ENCODE measurements around the gene POLR1A. TPM values are rescaled to one million over a fixed set of nuclear protein-coding genes. Genes with fewer than 3 reads are reported as not detected.

POLR1A gene
- total RNA-seq, 2 donors from 2014 or later: 37.9 to 45.5 TPM

GRCh38 chr2:86010083-86010482 lies 95.6 kb downstream of the POLR1A start:
- Histone ChIP-seq H3K4me3 (ENCODE audit: low read length) (no peak overlapping the region), H3K9ac (ENCODE audit: extremely low read depth, low read length, poor library complexity, severe bottlenecking) (no peak overlapping the region), H3K36me3 (ENCODE audit: control insufficient read depth, insufficient read depth, low read length) (no peaks in the 10 kb centered on the region), H3K27me3 (ENCODE audit: control insufficient read depth, insufficient read depth, low read length, poor library complexity, severe bottlenecking) (no peaks in the 10 kb centered on the region), H3K27ac (ENCODE audit: low read depth, low read length) (no peak overlapping the region), H3K4me1 (ENCODE audit: control insufficient read depth, insufficient read depth, low read length) (no peaks in the 10 kb centered on the region), H3K9me3 (ENCODE audit: control insufficient read depth, low read length) (peaks cover 31% of the 10 kb centered on the region)
- H3K27ac Mint-ChIP-seq: no peak overlapping the region
- DNase-seq: no peak
- no peak overlapping the region for H3K4me3 Mint-ChIP-seq
- H3K9me3 Mint-ChIP-seq: peaks cover 43% of the 10 kb centered on the region
- no peak for TF ChIP-seq CTCF (conservative IDR thresholded peaks at IDR 0.05)
- H3K36me3 Mint-ChIP-seq (ENCODE audit: low read depth): no peaks in the 10 kb centered on the region
- no peaks in the 10 kb centered on the region for H3K27me3 Mint-ChIP-seq (ENCODE audit: insufficient read depth)
- no peaks in the 10 kb centered on the region for H3K4me1 Mint-ChIP-seq

- no peak for DNase-seq
- TF ChIP-seq CTCF (conservative IDR thresholded peaks at IDR 0.05): no peak
- H3K9me3 ChIP-seq (ENCODE audit: control insufficient read depth, low read length): peaks cover 28% of the 10 kb centered on the region
- H3K4me3 Mint-ChIP-seq: no peak overlapping the region
- H3K27ac Mint-ChIP-seq: no peak overlapping the region
- H3K27me3 Mint-ChIP-seq (ENCODE audit: insufficient read depth): no peaks in the 10 kb centered on the region
- 80 to 91% methylated on average over 1 to 2 of the region's 2 CpGs for WGBS, 2 experiments (ENCODE audit: insufficient coverage in 1 of 2, insufficient read length in 1 of 2)
- H3K36me3 ChIP-seq (ENCODE audit: control insufficient read depth, insufficient read depth, low read length): no peaks in the 10 kb centered on the region
- H3K27ac ChIP-seq (ENCODE audit: low read depth, low read length): no peak overlapping the region
- H3K36me3 Mint-ChIP-seq (ENCODE audit: low read depth): no peaks in the 10 kb centered on the region
- H3K9ac ChIP-seq (ENCODE audit: extremely low read depth, low read length, poor library complexity, severe bottlenecking): no peak overlapping the region
- no peaks in the 10 kb centered on the region for H3K27me3 ChIP-seq (ENCODE audit: control insufficient read depth, insufficient read depth, low read length, poor library complexity, severe bottlenecking)
- peaks cover 33% of the 10 kb centered on the region for H3K9me3 Mint-ChIP-seq
- H3K4me1 Mint-ChIP-seq: peaks cover 10% of the 10 kb centered on the region
- peak overlapping the region; percentile 8 for H3K4me3 ChIP-seq (ENCODE audit: low read length)
- H3K4me1 ChIP-seq (ENCODE audit: control insufficient read depth, insufficient read depth, low read length): peaks cover 11% of the 10 kb centered on the region
These were observed 99.2 kb downstream of the POLR1A start for GRCh38 chr2:86006524-86006923.

- no peak overlapping the region for H3K9ac ChIP-seq (ENCODE audit: extremely low read depth, low read length, poor library complexity, severe bottlenecking)
- peaks cover 25% of the 10 kb centered on the region for H3K4me1 Mint-ChIP-seq
- TF ChIP-seq CTCF (conservative IDR thresholded peaks at IDR 0.05): no peak
- no peaks in the 10 kb centered on the region for H3K36me3 Mint-ChIP-seq (ENCODE audit: low read depth)
- H3K4me3 Mint-ChIP-seq: no peak overlapping the region
- peaks cover 18% of the 10 kb centered on the region for H3K4me1 ChIP-seq (ENCODE audit: control insufficient read depth, insufficient read depth, low read length)
- peaks cover 35% of the 10 kb centered on the region for H3K9me3 Mint-ChIP-seq
- H3K9me3 ChIP-seq (ENCODE audit: control insufficient read depth, low read length): peaks cover 28% of the 10 kb centered on the region
- no peaks in the 10 kb centered on the region for H3K36me3 ChIP-seq (ENCODE audit: control insufficient read depth, insufficient read depth, low read length)
- WGBS, 2 experiments (ENCODE audit: insufficient coverage in 1 of 2, insufficient read length in 1 of 2): 88 to 89% methylated on average over 1 to 3 of the region's 3 CpGs
- H3K27ac ChIP-seq (ENCODE audit: low read depth, low read length): no peak overlapping the region
- DNase-seq: no peak
- H3K27me3 Mint-ChIP-seq (ENCODE audit: insufficient read depth): no peaks in the 10 kb centered on the region
- H3K27ac Mint-ChIP-seq: no peak overlapping the region
- no peaks in the 10 kb centered on the region for H3K27me3 ChIP-seq (ENCODE audit: control insufficient read depth, insufficient read depth, low read length, poor library complexity, severe bottlenecking)
- no peak overlapping the region for H3K4me3 ChIP-seq (ENCODE audit: low read length)
These were observed 101.7 kb downstream of the POLR1A start for GRCh38 chr2:86003967-86004366.

Measured in endodermal cell (in vitro differentiated cells).